ENCODE results near the gene UBE2D2. TPM values are rescaled to one million over a fixed set of nuclear protein-coding genes. Genes with fewer than 3 reads are reported as not detected.
"Not testable (repeated sequence)": the region's sequence is repeated elsewhere in the genome, so short reads cannot be mapped to it uniquely, and the experiment has no call there.

Gene UBE2D2
- total RNA-seq (2014; rRNA removed; shearing (Covaris generic)), result 127 and 165 TPM in 2 replicates

- peak; percentile 93 for DNase-seq (ENCODE audit: low read depth)
Observed at GRCh38 chr5:139560752-139561654, at the start of gene UBE2D2. Gene UBE2D2 (plus strand): TSS chr5:139561339. CDS start chr5:139561792, 453 bp downstream.

- DNase-seq (ENCODE audit: low read depth), result no peak
Observed at GRCh38 chr5:139512786-139513390, 48.3 kb upstream of the UBE2D2 start.

- DNase-seq (ENCODE audit: low read depth), result peak; percentile 87
Observed at GRCh38 chr5:139513434-139513833, 47.7 kb upstream of the UBE2D2 start.

GRCh38 chr5:139513852-139514485, 47.2 kb upstream of the UBE2D2 start:
- no peak for DNase-seq (ENCODE audit: low read depth)

- peak; percentile 23 for DNase-seq (ENCODE audit: low read depth)
Observed at GRCh38 chr5:139514486-139514856, 46.7 kb upstream of the UBE2D2 start.

GRCh38 chr5:139517683-139518564, 43.2 kb upstream of the UBE2D2 start:
- DNase-seq (ENCODE audit: low read depth), result peak; percentile 79

- no peak for DNase-seq (ENCODE audit: low read depth)
Observed at GRCh38 chr5:139523635-139524445, 37.3 kb upstream of the UBE2D2 start.

- DNase-seq (ENCODE audit: low read depth), result no peak
Observed at GRCh38 chr5:139524446-139524845, 36.7 kb upstream of the UBE2D2 start.

GRCh38 chr5:139524940-139525585, 36.1 kb upstream of the UBE2D2 start:
- no peak for DNase-seq (ENCODE audit: low read depth)

- DNase-seq (ENCODE audit: low read depth), result not testable (repeated sequence)
Observed at GRCh38 chr5:139525586-139526308, 35.4 kb upstream of the UBE2D2 start.

GRCh38 chr5:139526309-139527089, 34.6 kb upstream of the UBE2D2 start:
- not testable (repeated sequence) for DNase-seq (ENCODE audit: low read depth)

- DNase-seq (ENCODE audit: low read depth), result not testable (repeated sequence)
Observed at GRCh38 chr5:139527090-139527470, 34.1 kb upstream of the UBE2D2 start.

- DNase-seq (ENCODE audit: low read depth), result not testable (repeated sequence)
Observed at GRCh38 chr5:139527896-139528467, 33.2 kb upstream of the UBE2D2 start.

GRCh38 chr5:139528695-139529094, 32.4 kb upstream of the UBE2D2 start:
- DNase-seq (ENCODE audit: low read depth), result not testable (repeated sequence)

GRCh38 chr5:139530079-139530478, 31.1 kb upstream of the UBE2D2 start:
- not testable (repeated sequence) for DNase-seq (ENCODE audit: low read depth)

- DNase-seq (ENCODE audit: low read depth), result no peak
Observed at GRCh38 chr5:139531772-139532169, 29.4 kb upstream of the UBE2D2 start.

- peak; percentile 52 for DNase-seq (ENCODE audit: low read depth)
Observed at GRCh38 chr5:139543423-139543991, 17.6 kb upstream of the UBE2D2 start.

GRCh38 chr5:139546593-139546992, 14.5 kb upstream of the UBE2D2 start:
- not testable (repeated sequence) for DNase-seq (ENCODE audit: low read depth)

Measured in M059J (cell line).